Kidney (tissue), 14 donors: ENCODE results near the gene ZBED4. TPM values are rescaled to one million over a fixed set of nuclear protein-coding genes. Genes with fewer than 3 reads are reported as not detected.

Experiments
- DNase-seq, 5 donors: peaks; one replicate each; pipeline ENCODE4 v3.0.0-alpha.2; 2013 to 2020
- FAIRE-seq: peaks from 2 replicates; lab custom pipeline; 2012; peaks lifted over from hg19 to GRCh38; lab: Jason Lieb, UNC
- H3K27ac ChIP-seq, 2 donors: one replicate each; pipeline ENCODE4 v1.7.0; 2013; ENCODE audit warnings: low read depth in 2 of 2, low read length in 2 of 2, inconsistent platforms in 1 of 2
- H3K27me3 ChIP-seq: one replicate; pipeline ENCODE4 v1.7.1; 2013; ENCODE audit warnings: low read length, inconsistent platforms; ENCODE audit not compliant: control insufficient read depth, insufficient read depth
- H3K36me3 ChIP-seq, 3 donors: one replicate each; pipeline versions ENCODE4 v1.7.0 to v1.7.1; 2013; ENCODE audit warnings: low read length in 3 of 3, control low read depth in 1 of 3, inconsistent platforms in 1 of 3; ENCODE audit not compliant: insufficient read depth in 3 of 3, control insufficient read depth in 2 of 3
- H3K4me1 ChIP-seq, 3 donors: one replicate each; pipeline versions ENCODE4 v1.7.0 to v1.7.1; 2013; ENCODE audit warnings: low read length in 3 of 3, inconsistent platforms in 1 of 3, low read depth in 1 of 3; ENCODE audit not compliant: control insufficient read depth in 2 of 3, insufficient read depth in 2 of 3
- H3K4me3 ChIP-seq, 3 donors: one replicate each; pipeline versions ENCODE4 v1.7.0 to v1.8.1; 2013; ENCODE audit warnings: low read length in 3 of 3, control low read depth in 1 of 3, inconsistent platforms in 1 of 3
- H3K9ac ChIP-seq, 3 donors: one replicate each; pipeline versions ENCODE4 v1.7.0 to v1.7.1; 2013; ENCODE audit warnings: low read length in 3 of 3, control low read depth in 1 of 3, inconsistent platforms in 1 of 3
- H3K9me3 ChIP-seq, 3 donors: one replicate each; pipeline versions ENCODE4 v1.7.0 to v1.7.1; 2013; ENCODE audit warnings: low read length in 3 of 3, control low read depth in 1 of 3, inconsistent platforms in 1 of 3; ENCODE audit not compliant: control insufficient read depth in 2 of 3, insufficient read depth in 1 of 3
- CTCF ChIP-seq: IDR thresholded peaks from 3 replicates; pipeline ENCODE4 v1.5.1; 2012; ENCODE audit warnings: mild to moderate bottlenecking, moderate library complexity, borderline replicate concordance; ENCODE audit not compliant: insufficient read depth; ENCODE audit errors: extremely low read depth
- intact Hi-C: fragments of 100-400 bp; cut with DNase I; formaldehyde crosslinking; loops from one replicate; pipeline ENCODE4 v1.11.1; 2022
- polyA plus RNA-seq: library from polyadenylated mRNA; stranded (reverse); fragments of 350-450 nt; fragmentation: Illumina TruSeq; extraction: RNeasy Lipid Tissue Mini Kit (QIAGEN cat#74804); gene quantifications from one replicate; pipeline ENCODE4 v1.2.3, GENCODE V29; 2014; ENCODE audit warnings: low read depth, low replicate concordance; ENCODE audit not compliant: insufficient read depth
- total RNA-seq: library from RNA; stranded (reverse); fragmentation: NEBNext Ultra II Directional; extraction: Animal tissue kit (Norgen Biotek cat#: 25700); gene quantifications from one replicate; pipeline ENCODE4 v1.2.1, GENCODE V29; 2021
- donor health status: control.
- donor health status: control.
- donor health status: control.
- donor health status: control.
- donor health status: control.
- donor health status: DM: yes; HTN: yes; CAD: no.
- donor health status: Normal renal cell carcinoma (clear cell type).

ZBED4 gene
- total and polyA plus RNA-seq, 2 donors from 2014 or later, result 2.1 to 12.9 TPM

GRCh38 chr22:49825436-49825835 lies 28.2 kb upstream of the ZBED4 start:
- Histone ChIP-seq H3K27me3 (no peaks in the 10 kb centered on the region), H3K27ac (no peak overlapping the region), H3K36me3 (peaks cover 4 to 26% (median 14%) of the 10 kb centered on the region in 3 donors), H3K9ac (no peak overlapping the region), H3K4me3 (peak overlapping the region in 2 of 3 donors; percentile 36 to 72), H3K9me3 (peaks cover 0 to 5% (median 0%) of the 10 kb centered on the region in 3 donors), H3K4me1 (peaks cover 0 to 27% (median 9%) of the 10 kb centered on the region in 3 donors)
- no peak for DNase-seq
- no peak for FAIRE-seq
- intact Hi-C loops, result no loop called here
- no peak for TF ChIP-seq CTCF

- peak overlapping the region in 1 of 2 donors; percentile 63 for H3K27ac ChIP-seq
- DNase-seq, result peak in 2 of 5 donors; percentile 23 to 79
- TF ChIP-seq CTCF, result no peak
These were observed 27.6 kb upstream of the ZBED4 start for GRCh38 chr22:49825944-49826602.

GRCh38 chr22:49826603-49827270 lies 26.9 kb upstream of the ZBED4 start:
- Histone ChIP-seq H3K4me3 (peak overlapping the region; percentile 36 to 72 (median 53)), H3K36me3 (peaks cover 4 to 23% (median 10%) of the 10 kb centered on the region in 3 donors), H3K9ac (peak overlapping the region in 2 of 3 donors; percentile 54 to 80), H3K27ac (peak overlapping the region; percentile 48 to 63), H3K27me3 (no peaks in the 10 kb centered on the region), H3K4me1 (peaks cover 0 to 24% (median 9%) of the 10 kb centered on the region in 3 donors), H3K9me3 (peaks cover 0 to 14% (median 0%) of the 10 kb centered on the region in 3 donors)
- intact Hi-C loops, result no loop called here
- peak in 3 of 5 donors; percentile 29 to 61 (median 37) for DNase-seq
- FAIRE-seq, result no peak
- TF ChIP-seq CTCF, result no peak

More at GRCh38 chr22:49825944-49826602, 27.6 kb upstream of the ZBED4 start:
- peak overlapping the region; percentile 36 to 72 (median 53) for H3K4me3 ChIP-seq
- H3K9ac ChIP-seq, result peak overlapping the region; percentile 2 to 80 (median 54)
- H3K4me1 ChIP-seq, result peaks cover 0 to 27% (median 9%) of the 10 kb centered on the region in 3 donors
- intact Hi-C loops, result no loop called here
- no peaks in the 10 kb centered on the region for H3K27me3 ChIP-seq
- FAIRE-seq, result no peak
- H3K9me3 ChIP-seq, result peaks cover 0 to 8% (median 0%) of the 10 kb centered on the region in 3 donors
- peaks cover 4 to 23% (median 10%) of the 10 kb centered on the region in 3 donors for H3K36me3 ChIP-seq
